ENCODE measurements around the gene PKD1L1.

Gene PKD1L1

DNA sequence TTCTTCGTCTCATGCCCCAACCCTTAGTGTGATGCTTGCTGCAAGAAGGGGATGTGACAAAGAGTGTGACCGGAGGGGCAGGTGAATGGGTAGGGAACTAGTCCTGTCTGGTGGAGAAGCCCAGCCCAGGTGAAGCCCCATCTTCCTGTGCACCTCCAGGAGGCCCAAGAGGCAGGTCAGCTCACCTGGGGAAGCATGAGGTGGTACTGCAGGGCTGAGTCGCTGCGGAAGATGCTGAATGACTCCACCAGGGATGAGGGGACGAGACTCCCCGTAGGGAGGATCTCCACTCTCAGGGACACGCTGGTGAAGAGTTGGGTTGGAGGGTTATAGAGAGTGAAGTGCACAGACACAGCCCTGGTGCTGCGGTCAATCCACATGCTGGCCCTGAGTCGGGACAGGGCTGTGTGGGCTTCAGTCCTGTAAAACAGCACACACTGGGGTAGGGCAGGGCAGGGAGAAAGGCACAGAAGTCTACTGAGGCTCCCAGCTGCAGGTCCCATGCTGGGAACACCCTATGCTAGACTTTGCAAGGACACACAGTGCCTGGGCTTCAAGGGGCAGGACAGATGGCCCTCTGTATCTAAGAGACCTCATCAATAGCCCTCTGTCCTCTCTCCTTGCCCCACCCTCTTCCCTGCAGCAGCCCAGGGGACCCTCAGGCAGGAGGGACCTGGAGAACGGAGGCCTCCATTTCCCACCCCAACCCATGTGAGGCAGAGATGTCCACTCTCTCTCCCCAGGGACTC, 136.5 kb downstream of the PKD1L1 start:
- TF ChIP-seq CTCF (IDR thresholded peaks at IDR 0.05), result no peak
- TF ChIP-seq ZFX (IDR thresholded peaks at IDR 0.05; ENCODE audit: borderline replicate concordance), result no peak
- no peak overlapping the region for H3K27ac ChIP-seq

GRCh38 chr7:47809387-47809786, 138.9 kb downstream of the PKD1L1 start:
- no peak overlapping the region for H3K27ac ChIP-seq
- TF ChIP-seq CTCF (IDR thresholded peaks at IDR 0.05), result no peak
- no peak for TF ChIP-seq ZFX (IDR thresholded peaks at IDR 0.05; ENCODE audit: borderline replicate concordance)

GRCh38 chr7:47808321-47808720, 139.9 kb downstream of the PKD1L1 start:
- no peak for TF ChIP-seq ZFX (IDR thresholded peaks at IDR 0.05; ENCODE audit: borderline replicate concordance)
- no peak for TF ChIP-seq CTCF (IDR thresholded peaks at IDR 0.05)
- H3K27ac ChIP-seq, result no peak overlapping the region

GRCh38 chr7:47807756-47808155, 140.5 kb downstream of the PKD1L1 start:
- H3K27ac ChIP-seq, result no peak overlapping the region
- TF ChIP-seq CTCF (IDR thresholded peaks at IDR 0.05), result peak; percentile 20
- no peak for TF ChIP-seq ZFX (IDR thresholded peaks at IDR 0.05; ENCODE audit: borderline replicate concordance)

- no peak overlapping the region for H3K27ac ChIP-seq
- no peak for TF ChIP-seq ZFX (IDR thresholded peaks at IDR 0.05; ENCODE audit: borderline replicate concordance)
- TF ChIP-seq CTCF (IDR thresholded peaks at IDR 0.05), result no peak
Measured at GRCh38 chr7:47807126-47807525, 141.1 kb downstream of the PKD1L1 start.

- H3K27ac ChIP-seq, result no peak overlapping the region
- no peak for TF ChIP-seq CTCF (IDR thresholded peaks at IDR 0.05)
- TF ChIP-seq ZFX (IDR thresholded peaks at IDR 0.05; ENCODE audit: borderline replicate concordance), result no peak
Measured at GRCh38 chr7:47806701-47807103, 141.6 kb downstream of the PKD1L1 start.

- TF ChIP-seq ZFX (IDR thresholded peaks at IDR 0.05; ENCODE audit: borderline replicate concordance) (no peak), CTCF (IDR thresholded peaks at IDR 0.05) (no peak)
- no peak overlapping the region for H3K27ac ChIP-seq
Measured at GRCh38 chr7:47804767-47805545, 143.3 kb downstream of the PKD1L1 start.

Data from 22Rv1 (cell line).